ENCODE results near the gene SERP2.
A peak's percentile ranks its signal among the peaks of the same experiment; 100 is the strongest.

SERP2 gene

GRCh38 chr13:44415815-44416214 lies 42.2 kb downstream of the SERP2 start:
- DNase-seq: no peak

GRCh38 chr13:44416301-44416700 lies 42.7 kb downstream of the SERP2 start:
- DNase-seq: no peak

DNA sequence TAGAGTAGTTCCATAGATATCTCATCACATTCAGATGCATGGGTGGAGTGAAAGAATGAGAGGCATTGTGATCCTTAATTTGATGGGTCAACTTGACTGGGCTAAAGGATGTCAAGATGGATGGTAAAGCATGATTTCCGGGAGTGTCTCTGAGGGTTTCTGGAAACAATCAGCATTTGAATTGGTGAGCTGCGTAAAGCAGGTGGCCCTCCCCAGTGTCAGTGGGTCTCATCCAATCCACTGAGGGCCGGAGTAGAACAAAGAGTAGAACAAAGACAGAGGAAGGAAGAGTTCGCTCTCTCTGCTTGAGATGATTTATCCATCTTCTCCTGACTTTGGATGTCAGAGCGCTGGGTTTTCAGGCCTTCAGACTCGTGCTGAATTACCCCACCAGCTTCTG lies 43.1 kb downstream of the SERP2 start:
- DNase-seq: no peak

GRCh38 chr13:44417446-44417845 lies 43.8 kb downstream of the SERP2 start:
- no peak for DNase-seq

DNA sequence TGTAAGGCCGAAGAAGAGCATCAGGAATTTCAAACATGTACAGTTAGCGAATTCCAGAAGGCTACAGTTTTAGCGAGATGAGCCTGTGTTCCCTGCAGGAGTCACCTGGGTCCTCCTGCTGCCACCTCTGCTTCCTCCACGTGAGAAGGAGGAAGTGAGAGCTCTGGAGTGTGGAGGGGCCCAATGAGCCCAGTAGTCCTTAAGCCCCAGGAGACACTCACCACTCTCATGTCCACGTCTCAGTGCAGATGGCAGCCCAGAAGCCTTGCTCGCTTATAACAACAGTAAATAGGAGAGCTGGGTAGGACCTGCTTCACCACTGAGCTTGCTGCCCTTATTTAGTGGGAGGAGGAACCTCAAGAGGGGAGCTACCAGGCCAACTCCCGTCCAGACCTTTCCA lies 44.3 kb downstream of the SERP2 start:
- DNase-seq: no peak

DNA sequence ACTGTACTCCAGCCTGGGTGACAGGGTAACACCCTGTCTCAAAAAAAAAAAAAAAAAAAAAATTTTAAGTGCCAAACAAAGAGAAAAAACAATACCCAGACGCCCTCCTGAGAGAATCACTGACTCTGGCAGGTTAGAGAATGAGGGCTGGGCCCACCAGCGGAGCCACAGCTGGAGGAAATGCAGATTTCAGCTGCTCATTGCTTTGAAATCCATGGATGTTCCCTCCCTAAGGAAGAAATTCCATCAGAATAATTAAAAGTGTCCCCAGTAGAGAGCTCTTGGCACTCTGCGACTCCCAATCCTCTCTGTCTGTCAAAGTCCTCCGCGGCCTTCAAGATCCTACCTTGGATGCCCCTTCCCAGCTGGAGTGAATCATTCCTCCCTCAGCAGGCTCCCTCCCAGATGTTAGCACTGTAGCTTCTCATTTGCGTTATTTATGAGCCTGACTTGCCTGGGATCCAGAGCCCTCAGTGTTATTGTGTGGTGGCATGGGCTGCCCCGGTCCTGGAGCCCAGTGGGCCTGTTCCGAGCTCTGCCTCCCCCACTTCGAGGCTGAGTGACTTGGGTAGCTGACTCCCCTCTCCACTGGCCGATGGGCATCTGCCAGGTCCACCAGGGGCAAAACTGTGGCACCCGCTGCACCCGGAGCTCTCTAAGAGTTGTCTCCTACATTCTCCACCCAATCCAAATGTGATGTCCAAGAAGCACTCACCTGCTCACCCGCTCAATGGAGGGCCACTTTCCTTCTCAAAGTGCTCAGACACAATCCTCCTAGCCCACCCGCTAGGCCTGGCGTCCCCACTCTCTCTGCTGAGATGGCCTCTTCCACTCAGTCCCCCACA lies 47.0 kb downstream of the SERP2 start:
- DNase-seq: peak; percentile 43

GRCh38 chr13:44421853-44422525 lies 48.4 kb downstream of the SERP2 start:
- DNase-seq: no peak

DNA sequence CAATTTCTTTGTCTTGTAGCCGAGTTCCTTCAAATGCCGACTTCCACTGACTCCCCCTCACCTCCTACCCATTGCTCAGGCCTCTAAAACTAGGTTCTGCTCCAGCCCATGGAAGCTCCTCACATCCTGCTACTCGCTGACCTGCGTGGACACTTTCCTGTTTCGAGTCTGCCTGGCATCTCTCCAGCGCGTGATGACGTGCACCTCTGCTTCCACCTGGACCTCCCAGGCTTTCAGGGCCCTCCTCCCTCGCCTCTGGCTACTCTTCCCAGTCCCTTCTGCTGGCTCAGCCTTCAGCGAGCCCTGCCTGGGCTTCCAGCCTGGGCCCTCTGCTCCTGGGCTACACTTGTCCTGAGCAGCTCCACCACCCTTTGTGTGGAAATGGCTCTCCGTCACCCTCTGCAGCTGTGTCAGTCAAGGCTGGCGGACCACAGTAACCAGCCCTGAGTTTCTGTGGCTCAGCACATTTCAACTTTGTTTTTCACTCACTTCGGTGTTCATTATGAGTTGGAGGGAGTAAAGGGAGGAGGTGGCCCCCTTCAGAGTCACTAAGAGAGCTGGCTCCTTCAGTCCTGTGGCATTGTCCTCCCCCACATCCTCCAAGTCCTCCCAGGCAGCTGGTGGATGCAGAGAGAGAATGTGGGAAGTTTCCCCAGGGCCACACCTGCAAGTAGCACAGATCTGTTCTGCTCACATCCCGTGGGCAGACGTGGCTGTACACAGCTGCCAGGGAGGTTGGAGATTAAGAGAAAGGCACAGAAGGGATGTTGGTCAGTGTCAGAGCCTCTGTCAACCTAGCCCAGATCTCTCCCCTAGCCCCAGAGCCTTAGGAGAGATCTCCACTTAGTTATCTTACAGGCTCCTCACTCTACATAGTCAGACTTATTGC lies 49.4 kb downstream of the SERP2 start:
- DNase-seq: no peak

- DNase-seq: no peak
These were observed 50.2 kb downstream of the SERP2 start for GRCh38 chr13:44423824-44424223.

DNA sequence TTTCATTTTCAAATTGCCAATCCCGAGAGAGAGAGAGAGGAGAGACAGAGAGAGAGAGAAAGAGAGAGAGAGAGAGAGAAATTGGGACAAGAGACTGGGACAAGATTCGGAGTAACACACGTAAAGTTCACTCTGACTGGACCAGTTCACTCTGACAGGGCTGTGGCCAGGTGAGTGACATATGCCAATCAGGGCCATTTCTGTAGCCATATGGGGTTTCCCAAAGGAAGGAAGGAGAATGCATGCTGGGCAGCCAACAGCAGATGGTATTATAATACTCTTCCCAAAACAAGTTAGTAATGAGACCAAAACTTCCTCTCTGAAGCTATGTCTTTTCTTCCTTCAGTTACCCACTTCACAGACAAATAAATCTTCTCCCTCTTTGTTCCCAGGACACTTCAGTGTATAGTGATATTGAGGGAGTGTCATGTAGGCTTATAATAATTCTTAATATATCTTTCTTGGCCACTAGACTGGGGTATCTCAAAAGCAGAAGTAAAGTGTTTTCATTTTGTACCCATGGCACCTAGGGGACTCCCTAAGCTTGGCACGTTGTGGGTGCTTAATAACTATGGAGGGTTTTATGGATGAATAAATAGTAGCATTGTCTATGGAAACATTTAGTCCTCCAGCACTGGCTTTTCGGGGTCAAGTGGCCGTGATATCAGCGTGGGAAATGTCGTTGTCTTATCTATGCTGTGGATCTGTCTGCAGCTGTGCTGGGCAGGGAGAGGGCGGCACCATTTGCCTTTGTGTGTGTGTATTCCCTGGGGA lies 51.6 kb downstream of the SERP2 start:
- DNase-seq: no peak

DNA sequence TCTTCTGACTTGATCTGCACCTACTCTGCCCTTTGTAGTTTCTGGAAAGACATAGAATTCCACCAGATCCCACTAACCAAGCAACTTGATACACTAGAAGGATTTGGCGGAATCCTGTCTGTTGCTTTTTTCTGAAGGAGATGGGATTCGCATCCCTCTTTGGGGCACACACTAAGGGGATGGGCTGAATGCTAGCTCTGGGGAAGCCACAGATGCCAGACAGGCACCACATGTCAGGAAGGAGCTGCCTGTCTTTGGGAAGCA lies 52.1 kb downstream of the SERP2 start:
- DNase-seq: no peak

- DNase-seq: no peak
These were observed 52.8 kb downstream of the SERP2 start for GRCh38 chr13:44426461-44426860.

DNA sequence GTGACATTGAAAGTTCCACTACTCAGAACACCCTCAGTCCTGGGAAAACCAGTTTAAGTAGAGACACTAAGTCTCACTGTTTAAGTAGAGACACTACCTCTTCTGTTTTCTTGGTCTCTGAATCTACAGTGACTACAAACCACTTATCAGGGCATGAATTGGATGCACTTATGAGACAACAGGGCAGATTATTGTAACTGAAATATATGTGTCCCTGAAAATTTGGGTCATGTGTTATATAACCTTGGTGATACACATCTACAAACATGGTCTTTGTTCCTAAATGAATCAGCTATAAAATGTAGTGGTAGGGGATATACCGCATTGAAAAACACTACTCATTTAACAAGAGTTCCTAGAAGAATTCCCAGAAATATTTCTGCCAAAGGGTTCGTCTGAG lies 55.7 kb downstream of the SERP2 start:
- no peak for DNase-seq

DNA sequence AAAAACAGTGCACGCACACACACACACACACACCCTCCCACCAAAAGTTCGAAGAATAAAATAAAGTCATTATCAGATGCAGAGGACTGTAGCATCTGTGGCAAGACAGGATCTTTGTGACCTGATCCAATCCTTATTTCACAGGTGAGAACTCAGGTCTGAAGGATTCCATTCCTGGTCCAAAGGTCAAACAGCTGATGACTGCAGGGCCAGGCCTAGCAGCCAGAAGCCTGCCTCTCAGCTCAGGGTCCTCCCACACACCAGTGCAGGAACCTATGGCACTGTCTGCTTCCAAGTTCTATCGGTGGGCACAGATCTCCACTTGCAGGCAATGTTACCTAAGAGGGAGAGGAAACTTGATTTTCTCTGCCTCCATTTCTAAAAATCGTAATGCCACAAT lies 57.5 kb downstream of the SERP2 start:
- DNase-seq: no peak

GRCh38 chr13:44432650-44433049 lies 59.0 kb downstream of the SERP2 start:
- DNase-seq: no peak

- DNase-seq: no peak
These were observed 60.5 kb downstream of the SERP2 start for GRCh38 chr13:44433863-44434765.

GRCh38 chr13:44434766-44435141 lies 61.1 kb downstream of the SERP2 start:
- DNase-seq: no peak

DNA sequence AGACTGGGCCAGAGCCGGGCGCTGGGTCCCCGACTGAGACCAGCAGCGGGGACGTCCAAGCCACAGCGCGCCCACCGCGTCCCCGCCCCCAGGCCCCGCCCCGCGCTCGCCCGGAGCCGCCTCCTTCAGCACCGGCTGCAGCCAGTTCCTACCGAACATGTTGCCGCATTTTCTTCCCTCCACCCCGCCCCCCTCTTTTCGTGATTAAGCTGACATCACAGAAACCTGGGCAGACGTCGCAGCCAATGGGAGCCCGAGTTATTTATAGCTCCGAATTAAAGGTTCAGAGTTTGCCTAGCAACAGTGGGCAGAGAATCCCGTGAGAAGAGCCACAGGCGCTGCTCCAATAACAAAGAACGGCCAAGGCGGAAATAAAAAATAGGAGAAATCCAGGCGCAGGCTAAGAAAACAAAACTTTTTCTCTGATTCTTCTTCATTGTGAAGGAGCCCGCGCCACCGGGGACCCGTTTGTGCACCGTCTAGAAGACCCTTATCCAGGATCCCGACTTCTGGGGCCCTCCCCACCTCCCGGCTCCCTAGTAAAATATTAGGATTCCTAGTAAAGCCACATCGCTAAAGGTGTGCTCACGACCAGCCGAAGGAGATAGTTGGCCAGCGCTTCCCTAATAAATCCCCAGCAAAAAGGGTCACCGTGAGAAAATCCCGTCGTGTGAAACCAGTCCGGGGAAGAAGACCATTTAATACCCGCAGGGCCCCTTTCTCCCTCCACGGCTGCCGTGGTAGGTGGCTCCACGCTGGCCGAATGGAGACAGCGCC lies 61.7 kb downstream of the SERP2 start:
- DNase-seq: peak; percentile 98

DNA sequence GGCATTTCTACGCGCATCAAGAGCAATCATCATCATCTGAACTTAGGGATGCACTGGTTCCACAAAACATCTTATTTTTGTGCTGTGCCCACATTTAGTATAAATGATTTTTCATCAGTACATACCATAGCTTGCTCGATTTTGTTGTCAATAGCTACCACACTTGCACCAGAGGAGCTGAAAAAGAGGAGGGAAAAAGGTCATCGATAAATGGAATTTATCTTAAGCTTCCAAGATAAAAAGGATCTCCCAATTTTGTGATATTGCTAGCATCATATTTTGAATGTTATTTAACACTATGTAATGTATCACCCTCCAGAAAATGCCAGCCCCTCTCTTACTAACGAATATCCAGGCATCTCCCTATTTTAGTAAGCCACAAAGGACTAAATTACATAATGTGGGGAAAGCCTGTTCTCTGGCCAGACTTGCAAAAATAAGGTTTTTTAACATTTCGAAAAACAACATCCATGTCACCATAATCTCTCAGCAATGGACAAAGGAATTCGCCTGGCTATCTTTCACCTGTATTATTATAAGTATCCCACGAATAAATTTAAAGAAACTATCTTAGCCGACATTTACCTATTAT lies 62.4 kb downstream of the SERP2 start:
- DNase-seq: no peak

DNA sequence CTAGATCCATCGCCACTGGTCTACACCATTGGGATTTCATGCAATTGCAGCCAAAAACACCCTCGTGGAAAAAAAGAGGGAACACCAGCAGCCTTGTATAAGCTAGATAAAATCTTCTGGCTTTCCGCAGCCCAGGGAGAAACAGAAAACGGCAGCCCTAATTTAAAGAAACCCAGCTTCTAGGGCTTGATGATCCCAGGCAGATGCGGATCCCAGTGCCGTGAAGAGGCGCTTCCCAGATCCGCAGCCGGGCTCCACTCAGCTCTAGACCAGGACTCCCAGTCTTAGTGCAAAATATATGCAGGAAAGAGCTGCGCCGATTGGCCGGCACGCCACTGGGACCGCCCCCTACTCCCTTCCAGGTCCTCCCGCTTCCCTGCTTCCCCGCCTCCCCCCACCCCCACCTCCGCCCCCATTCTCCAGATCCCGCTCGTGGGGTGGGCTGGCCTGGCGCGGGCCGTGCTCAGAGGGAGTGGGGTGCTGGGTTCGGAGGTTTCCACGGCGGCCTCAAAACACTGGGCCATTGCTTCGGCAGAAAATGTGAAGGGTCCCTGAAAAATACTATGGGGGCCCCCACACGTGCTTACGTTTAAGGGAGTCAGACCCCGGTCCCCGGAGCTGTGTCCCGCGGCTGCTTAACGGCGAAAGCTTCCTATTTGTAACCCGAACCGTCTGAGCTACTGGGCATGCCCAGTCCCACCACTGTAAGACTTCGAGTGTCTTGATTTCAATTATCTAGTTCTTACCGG lies 63.1 kb downstream of the SERP2 start:
- peak; percentile 94 for DNase-seq
